ENCODE measurements around the gene SUMO1.
"Not testable (repeated sequence)": the region's sequence is repeated elsewhere in the genome, so short reads cannot be mapped to it uniquely, and the experiment has no call there.

SUMO1 gene

DNA sequence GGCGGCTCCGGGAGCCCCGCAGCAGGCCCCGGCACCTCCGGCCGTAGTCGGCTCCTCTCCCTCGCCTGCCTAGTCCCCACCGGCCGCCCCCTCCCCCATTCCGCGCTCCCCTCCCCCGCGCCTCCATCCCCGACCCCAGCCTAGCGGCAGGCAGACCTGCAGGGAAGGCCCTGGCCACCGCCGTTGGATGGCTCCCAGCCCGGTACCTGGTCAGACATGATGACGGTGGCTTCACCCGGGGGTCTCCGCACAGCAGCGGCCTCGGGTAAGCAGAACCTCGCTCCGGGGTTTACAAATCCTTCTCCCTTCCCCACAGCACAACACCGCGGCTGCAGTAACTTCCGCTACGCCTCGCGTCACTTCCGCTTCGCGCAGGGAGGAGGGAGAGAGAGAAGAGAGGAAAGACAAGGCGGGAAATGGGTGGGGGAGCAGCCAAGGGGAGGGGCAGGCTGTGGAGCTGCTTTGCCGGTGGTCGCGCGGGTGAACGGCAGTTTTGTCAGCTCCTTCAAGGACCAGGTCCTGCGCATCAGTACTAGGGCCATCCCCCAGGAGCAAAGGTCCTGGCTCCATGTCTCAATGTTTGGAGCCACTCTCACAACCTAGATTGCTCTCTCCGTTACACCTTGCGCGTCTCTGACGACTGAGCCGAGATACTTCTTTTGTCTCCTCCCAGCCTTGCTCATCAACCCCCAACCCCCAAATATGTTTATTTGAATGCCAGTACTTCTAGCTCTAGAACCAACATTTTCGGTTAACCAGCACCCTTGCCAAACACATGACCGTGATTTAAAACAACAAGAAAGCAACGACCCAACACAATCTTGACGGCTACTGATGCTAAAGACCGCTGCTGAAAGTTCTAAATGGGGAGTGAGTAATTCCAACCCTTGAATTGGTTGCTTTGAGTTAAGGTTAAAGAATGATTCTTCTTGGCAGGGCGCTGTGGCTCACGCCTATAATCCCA lies at the start of gene SUMO1:
TSS of gene SUMO1 (minus strand) at position 364 of the 964 bp plus-strand sequence. CDS start at position 218, 146 bp downstream.
- DNase-seq (ENCODE audit: low read depth, low spot score) = peak; percentile 93

DNA sequence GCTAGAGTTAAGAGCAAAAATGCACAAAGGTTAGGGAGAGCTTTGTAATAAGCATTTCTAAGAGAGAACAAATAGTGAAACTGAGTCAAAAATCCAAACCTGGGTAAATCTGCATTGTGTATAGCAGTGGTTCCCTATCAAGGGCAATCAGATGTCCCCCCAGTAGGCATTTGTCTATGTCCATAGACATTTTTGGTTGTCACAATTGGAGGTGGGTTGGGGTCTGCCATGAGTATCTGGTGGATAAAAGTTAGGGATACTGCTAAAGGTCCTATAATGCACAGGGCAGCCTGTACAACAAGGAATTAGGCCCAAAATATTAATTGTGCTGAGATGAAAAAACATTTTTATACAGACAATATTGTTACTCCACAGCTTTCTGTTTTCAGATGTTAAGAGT lies 48.2 kb upstream of the SUMO1 start:
- DNase-seq (ENCODE audit: low read depth, low spot score) = no peak

DNA sequence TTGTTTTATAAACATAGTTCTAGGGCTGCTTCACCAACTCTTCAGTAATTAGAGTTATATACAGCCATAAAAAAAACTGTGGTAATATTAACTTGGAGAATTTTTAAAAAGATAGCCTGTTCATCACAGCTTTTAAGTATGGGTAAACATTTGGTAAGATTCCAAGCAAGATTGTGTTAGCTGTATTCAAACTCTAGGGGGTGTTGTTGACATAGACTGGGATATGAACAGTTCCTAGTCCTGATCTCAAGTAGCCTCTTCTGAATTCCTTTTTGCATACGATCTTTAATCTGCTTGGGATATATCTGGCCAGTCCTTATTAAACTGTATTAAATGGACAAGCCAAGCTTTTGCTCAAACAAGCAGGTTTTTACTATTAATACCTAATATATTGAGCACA lies 40.5 kb upstream of the SUMO1 start:
- DNase-seq (ENCODE audit: low read depth, low spot score) = no peak

DNA sequence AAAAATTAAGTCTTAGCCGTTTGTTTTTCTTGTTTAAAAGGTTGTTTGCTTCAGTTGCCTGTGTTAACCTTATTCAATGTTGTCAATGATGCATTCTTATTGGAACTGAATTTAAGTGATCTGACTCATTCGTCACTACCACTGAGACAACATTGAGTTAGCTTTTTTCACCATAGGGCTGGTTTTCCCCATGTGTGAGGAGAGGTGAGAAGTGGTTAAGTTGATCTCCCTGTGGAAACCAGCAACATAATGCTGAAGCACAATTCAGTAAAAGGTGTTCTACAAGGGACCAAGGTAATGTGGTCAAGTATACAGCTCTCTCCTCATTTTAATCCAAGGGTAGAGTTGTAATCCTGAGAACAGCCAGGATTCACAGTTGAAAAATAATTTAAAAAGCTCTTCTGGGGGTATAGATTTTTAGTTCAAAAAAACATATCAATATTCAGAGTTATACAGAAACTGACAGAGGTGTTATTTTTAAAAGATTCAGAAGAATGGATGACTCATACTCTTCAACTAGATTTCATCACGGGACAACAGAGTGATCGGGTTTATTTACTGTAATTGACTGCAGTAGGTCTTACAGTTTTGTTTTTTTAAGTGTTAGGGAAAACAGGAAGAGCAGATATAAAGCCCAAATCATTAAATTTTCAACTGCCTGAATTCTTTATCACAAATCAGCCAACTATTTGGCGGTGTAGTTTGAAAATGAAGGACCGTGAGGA lies 39.8 kb upstream of the SUMO1 start:
- DNase-seq (ENCODE audit: low read depth, low spot score) = no peak

DNA sequence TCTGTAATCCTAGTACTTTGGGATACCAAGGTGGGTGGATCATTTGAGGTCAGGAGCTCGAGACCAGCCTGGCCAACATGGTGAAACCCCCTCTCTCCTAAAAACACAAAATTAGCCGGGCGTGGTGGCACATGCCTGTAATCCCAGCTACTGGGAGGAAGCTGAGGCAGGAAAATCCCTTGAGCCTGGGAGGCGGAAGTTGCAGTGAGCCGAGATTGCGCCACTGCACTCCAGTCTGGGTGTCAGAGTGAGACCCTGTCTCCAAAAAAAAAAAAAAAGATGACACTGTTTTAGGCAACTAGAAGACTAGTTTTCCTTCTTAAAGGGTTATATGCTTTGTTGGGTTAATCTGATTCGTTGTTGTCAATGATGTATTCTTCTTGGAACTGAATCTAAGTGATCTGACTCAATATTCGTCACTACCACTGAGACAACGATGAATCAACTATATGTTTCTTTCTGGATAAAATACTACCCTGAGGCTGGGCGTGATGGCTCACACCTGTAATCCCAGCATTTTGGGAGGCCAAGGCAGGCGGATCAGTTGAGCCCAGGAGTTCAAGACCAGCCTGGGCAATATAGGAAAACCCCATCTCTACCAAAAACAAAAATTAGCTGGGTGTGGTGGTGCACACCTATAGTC lies 37.8 kb upstream of the SUMO1 start:
- not testable (repeated sequence) for DNase-seq (ENCODE audit: low read depth, low spot score)

DNA sequence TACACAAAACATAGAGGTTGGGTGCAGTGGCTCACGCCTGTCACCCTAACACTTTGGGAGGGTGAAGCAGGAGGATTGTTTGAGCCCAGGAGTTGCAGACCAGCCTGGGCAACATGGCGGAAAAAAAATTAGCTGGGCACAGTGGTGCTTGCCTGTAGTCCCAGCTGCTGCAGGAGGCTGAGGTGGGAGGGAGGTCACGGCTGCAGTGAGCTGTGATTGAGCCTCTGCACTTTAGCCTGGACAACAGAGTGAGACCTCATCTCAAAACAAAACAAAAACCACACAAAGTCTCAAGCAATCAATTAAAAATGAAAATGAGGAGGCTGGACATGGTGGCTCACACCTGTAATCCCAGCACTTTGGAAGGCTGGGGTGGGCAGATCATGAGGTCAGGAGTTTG lies 32.1 kb upstream of the SUMO1 start:
- DNase-seq (ENCODE audit: low read depth, low spot score) = no peak

DNA sequence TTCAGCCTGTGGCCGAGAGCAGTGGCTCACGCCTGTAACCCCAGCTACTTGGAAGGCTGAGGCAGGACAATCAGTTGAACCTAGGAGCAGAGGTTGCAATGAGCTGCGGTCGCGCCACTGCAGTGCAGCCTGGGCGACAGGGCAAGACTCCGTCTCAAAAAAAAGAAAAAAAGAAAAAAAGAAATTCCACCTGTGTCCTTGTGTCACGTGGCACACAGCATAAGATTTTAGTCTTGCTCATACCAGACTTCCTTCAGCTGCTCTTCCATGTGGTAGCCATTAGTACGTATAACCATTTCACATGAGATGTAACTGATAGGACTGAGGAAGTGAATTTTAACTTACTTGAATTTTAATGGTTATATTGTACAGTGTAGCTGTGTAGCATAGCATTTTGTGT lies 31.2 kb upstream of the SUMO1 start:
- no peak for DNase-seq (ENCODE audit: low read depth, low spot score)

DNA sequence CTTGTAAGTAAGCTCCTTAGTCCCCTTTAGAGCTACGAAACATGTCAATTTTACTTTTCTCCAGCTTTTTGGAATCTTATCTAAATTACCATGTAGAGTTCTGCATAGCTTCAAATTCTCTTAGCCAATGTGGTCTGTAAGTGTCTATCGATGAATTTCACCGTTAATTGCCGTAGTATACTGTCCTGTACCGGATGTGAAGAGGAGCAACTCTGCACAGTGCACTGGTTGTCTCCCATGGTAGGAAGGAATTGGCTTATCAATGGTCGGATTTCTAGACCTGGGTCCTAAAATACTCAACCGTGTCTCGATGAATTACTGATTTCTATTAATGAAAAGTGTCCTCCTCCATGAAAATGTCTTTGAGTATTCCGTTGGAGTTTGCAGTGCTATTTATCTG lies 29.1 kb upstream of the SUMO1 start:
- DNase-seq (ENCODE audit: low read depth, low spot score) = no peak

DNA sequence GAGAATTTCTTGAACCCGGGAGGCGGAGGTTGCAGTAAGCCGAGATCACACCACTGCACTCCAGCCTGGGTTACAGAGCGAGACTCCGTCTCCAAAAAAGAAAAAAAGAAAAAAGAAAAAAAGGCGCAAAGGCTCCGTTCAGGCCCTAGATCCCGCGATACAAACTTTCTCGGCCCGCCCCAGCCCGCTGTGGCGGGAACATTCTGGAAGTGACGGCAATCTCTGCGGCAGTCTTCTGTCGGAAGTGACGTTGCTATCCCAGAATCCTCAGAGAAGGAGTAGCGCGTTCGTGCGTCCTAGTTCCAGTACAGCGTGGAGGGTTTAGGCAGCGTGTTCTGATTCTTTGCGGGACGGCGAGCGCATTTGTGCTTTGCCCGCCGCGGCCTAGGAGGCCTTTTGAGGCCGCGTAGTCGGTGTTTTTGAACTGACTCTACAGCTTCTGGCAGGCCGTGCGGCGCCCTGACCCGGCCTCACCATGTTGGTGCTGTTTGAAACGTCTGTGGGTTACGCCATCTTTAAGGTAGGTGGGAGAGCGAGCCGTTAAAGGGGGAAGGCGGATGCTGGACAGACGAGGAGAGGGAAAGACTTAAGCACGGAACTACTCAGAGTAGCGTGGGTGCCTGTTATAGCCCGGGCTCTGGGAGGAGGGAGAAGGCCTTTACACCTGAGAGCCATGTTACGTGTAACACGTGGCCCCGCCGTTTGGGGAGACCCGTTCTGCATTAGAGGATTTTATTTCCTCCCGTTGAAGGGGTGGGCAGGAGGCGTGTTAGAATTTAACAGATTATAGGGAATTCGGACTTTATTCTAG lies 27.3 kb upstream of the SUMO1 start, which contains the start of gene NOP58:
TSS of gene NOP58 (plus strand) at position 297 of the 811 bp plus-strand sequence. CDS start at position 476, 179 bp downstream.
- DNase-seq (ENCODE audit: low read depth, low spot score) = peak; percentile 87

DNA sequence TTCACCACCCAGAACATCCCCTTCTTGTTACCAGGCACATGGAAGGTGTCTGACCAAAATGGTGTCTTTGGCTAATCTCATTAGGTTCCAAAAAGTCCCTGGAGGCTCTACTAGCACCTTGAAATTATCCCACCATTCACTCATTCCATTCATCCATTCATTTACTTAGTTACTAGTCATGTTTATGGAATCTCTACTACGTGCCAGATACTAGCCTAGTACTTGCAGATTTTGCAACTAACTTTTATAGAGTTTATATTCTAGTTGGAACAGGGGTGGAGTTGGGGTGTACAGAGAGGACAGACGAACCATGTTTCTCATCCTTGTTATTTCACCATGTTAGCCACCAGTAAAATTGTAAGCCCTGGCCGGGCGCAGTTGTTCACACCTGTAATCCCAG lies 23.1 kb upstream of the SUMO1 start:
- DNase-seq (ENCODE audit: low read depth, low spot score) = no peak

DNA sequence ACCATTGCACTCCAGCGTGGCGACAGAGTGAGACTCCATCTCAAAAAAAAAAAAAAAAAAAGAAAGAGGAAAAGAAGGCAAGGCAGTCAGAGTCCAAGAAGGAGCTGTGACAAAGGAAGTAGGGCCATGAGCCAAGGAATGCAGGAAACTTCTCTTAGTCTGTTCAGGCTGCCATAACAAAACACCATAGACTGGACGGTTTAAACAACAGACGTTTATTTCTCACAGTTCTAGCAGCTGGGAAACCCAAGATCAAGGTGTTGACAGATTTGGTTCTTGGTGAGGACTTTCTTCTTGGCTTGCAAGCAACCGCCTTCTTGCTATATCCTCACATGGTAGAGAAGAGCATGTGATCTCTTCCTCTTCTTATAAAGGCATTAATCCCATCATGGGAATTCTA lies 13.1 kb upstream of the SUMO1 start:
- no peak for DNase-seq (ENCODE audit: low read depth, low spot score)

DNA sequence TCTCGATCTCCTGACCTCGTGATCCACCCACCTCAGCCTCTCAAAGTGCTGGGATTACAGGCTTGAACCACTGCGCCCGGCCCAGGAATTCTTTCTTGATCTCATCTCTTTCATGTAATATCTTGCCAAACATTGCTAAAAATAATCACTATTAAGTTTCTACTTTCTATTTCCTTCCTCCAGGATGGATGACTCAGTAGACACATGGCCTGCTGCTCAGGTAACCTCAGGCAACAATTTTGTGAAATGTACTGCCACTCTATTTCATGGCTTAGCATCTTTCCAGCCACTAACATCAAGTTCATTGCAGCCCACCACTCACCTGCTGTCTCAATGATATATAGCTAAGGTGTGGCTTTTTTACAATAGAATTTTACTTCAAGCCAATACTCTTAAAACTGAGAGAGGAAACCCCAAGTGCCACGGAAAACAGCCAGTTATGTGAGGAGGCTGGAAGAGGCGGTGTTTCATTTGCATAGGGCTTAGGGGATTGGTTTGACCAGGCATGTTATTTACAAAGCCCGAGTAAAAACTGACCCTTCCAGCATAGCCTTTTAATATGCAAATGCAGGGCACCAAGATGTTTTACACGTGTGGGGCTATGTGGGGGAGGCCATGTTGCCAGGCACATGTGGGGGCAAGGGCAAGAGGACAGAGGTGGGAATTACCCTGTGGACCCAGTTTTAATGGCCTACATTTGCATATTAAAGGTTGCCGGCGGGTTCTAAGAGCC lies 11.3 kb upstream of the SUMO1 start:
- DNase-seq (ENCODE audit: low read depth, low spot score) = no peak

DNA sequence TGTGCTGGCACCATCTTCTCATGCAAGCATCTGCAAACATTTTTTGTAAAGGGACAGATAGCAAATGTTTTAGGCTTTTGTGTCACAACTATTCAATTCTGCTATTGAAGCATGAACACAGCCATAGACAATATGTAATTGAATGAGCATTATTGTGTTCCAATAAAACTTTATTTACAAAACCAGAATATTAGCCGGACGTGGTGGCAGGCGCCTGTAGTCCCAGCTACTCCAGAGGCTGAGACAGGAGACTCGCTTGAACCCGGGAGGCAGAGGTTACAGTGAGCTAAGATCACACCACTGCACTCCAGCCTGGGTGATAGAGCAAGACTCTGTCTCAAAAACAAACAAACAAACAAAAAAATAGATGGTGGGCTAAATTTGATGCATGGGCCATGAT lies 9.3 kb upstream of the SUMO1 start:
- not testable (repeated sequence) for DNase-seq (ENCODE audit: low read depth, low spot score)

DNA sequence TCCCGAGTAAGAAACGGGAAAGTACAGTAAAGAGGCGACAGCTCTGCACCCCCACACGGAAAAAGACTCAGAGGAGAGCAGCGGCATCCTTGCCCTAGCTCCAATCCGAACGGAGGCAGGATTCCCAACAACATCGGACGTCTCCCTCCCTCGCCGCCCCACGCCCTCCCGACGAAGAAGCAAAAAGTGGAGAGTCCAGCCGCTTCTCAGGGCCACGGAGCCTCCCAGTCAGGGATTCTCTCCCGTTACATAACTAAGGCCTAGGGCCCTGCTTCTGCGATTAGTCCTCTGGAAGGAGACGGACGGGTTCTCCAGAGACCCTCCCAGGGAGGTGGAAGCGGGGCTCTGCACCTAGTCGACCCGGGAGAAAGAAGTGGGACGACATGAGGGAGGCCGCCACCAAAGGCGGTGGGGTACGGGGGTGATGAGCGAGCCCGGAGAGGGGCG lies 587 bp downstream of the SUMO1 start:
- DNase-seq (ENCODE audit: low read depth, low spot score) = no peak

DNA sequence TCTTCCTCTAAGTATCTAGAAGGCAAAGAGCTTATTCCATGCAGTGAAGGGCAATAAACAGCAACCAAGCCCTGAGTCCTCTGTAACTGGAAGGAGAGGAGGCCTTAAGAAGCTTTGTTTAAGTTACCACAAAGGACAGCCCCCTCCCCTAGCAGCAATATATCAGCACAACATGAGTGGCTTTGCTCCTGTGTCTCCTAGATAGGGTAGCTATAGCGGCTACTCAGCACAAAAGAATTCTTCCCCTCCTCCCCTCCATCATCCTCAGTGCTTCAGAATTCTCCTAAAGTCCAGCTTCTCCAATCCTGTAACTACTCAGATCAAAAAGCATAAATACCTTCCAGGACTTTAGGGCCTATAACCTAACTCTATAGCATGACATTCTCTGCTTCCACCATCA lies 16.5 kb downstream of the SUMO1 start:
- DNase-seq (ENCODE audit: low read depth, low spot score) = no peak

DNA sequence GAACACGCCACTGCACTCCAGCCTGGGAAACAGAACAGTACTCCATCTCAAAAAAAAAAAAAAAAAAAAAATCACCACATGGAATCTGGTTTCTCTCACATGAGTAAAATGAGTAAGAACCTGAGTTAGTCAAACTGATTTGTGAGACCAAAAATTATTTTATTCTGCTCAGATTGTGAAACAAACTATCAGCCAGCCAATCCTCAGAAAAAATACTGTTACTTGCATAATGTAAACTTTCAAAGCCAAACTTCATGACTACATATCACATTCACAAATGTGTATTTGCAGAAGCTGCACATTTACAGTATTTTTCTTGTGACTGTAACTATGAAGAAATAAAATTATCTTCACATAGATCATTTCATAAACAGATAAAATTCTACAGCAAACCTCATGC lies 23.2 kb downstream of the SUMO1 start:
- no peak for DNase-seq (ENCODE audit: low read depth, low spot score)

DNA sequence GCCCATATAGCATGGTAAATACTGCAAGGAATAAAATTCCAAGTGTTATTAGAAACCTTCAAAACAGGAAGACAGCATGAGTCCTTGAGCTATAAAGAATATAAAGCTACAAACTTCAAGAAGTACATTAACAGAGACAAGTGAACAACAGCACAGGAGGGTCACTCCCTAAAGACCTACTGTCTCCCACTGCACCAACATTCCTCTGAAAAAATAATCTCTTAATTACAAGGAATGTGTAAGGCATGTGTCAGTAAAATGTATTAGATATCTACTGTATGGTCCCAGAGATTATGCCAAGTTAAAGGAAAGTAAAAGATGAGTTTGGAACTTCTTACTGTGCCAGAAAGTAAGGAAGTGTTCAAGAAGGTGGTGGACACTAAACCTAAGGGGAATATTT lies 29.9 kb downstream of the SUMO1 start:
- no peak for DNase-seq (ENCODE audit: low read depth, low spot score)

DNA sequence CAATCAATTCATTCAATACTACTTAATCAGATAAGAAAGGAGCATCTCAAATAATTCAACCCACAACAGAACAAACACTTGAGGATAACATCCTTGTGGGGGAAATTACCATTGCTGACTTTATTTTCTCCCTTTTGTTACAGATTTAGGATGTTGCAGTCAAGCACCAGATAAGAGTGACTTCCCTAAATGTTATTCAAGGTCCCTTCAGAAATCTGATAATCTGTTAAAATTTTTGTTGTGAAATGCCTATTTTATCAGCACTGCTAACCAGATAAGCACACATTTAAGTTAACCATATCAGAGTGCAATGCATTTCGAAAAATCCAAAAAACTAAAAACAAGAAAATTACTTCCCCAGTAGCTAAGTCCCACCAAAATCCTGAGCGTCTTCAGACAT lies 33.5 kb downstream of the SUMO1 start:
- no peak for DNase-seq (ENCODE audit: low read depth, low spot score)

DNA sequence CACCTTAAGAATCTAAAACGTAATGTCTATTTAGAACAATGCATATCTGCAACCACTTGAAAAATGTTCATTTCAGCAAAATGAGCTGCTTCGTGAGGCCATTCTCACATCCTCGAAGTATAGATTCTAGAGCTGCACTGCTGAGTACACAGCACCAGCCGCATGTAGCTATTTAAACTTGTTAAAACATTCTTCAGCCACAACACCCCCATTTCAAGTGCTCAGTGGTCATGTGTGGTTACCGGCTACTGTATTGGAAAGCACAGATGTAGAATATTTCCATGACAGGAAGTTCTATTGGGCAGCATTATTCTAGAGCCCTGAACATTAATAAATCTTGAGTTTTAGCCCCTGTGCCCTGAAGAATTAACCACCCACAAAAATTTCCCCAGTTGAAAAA lies 35.0 kb downstream of the SUMO1 start:
- DNase-seq (ENCODE audit: low read depth, low spot score) = no peak

Data from activated CD4-positive, CD25-positive, alpha-beta regulatory T cell treated with anti-CD3 and anti-CD28 coated beads, Interleukin-2, amount 50 U/mL, for 16 hours (primary cell).